ENCODE measurements around the gene PPEF1.
"Not testable (repeated sequence)": the region's sequence is repeated elsewhere in the genome, so short reads cannot be mapped to it uniquely, and the experiment has no call there.

The PPEF1 gene

DNA sequence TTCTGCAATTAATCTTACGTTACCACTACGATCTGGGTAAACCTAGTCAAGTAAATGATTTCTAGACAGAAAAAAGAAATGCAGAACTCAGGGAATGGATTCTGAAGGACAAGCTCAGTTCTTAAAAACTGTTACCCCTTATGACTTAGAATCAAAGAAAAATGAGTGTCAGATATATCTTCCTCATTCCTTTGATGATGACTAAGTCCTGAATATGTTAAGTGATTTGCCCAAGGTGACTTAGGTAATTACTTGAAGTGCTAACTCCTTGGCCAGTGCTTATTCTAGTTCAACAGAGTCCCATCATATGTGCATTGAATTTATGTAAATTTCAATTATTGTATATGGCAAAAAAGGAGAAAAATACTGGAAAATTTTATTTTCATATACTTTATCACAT, 92.5 kb downstream of the PPEF1 start:
- no peak overlapping the region for H3K27ac ChIP-seq
- TF ChIP-seq ZFX (IDR thresholded peaks at IDR 0.05) = no peak
- TF ChIP-seq CTCF (conservative IDR thresholded peaks at IDR 0.05) = no peak

GRCh38 chrX:18809641-18810040, 102.2 kb downstream of the PPEF1 start:
- no peak overlapping the region for H3K27ac ChIP-seq
- TF ChIP-seq CTCF (conservative IDR thresholded peaks at IDR 0.05) (no peak), ZFX (IDR thresholded peaks at IDR 0.05) (no peak)

DNA sequence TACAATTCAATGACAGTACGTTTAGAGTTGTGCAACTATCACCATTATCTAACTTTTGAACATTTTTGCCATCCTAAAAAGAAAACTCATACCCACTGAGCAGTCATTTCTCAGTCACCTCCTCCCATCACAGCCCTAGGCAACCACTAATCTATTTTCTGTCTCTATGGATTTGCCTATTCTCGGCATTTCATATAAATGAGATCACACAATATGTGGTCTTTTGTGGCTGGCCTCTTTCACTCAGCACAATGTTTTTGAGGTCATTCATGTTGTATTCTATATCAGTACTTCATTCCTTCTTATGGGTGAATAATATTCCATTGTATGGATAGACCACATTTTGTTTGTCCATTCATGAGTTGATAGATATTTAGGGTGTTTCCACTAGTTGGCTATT, 103.0 kb downstream of the PPEF1 start:
- TF ChIP-seq CTCF (conservative IDR thresholded peaks at IDR 0.05) (no peak), ZFX (IDR thresholded peaks at IDR 0.05) (no peak)
- no peak overlapping the region for H3K27ac ChIP-seq

- no peak overlapping the region for H3K27ac ChIP-seq
- TF ChIP-seq CTCF (conservative IDR thresholded peaks at IDR 0.05) = no peak
- TF ChIP-seq ZFX (IDR thresholded peaks at IDR 0.05) = no peak
Measured at GRCh38 chrX:18825375-18825774, 117.9 kb downstream of the PPEF1 start.

GRCh38 chrX:18828832-18829404, 121.5 kb downstream of the PPEF1 start:
- no peak overlapping the region for H3K27ac ChIP-seq
- TF ChIP-seq ZFX (IDR thresholded peaks at IDR 0.05) (no peak), CTCF (conservative IDR thresholded peaks at IDR 0.05) (no peak)

DNA sequence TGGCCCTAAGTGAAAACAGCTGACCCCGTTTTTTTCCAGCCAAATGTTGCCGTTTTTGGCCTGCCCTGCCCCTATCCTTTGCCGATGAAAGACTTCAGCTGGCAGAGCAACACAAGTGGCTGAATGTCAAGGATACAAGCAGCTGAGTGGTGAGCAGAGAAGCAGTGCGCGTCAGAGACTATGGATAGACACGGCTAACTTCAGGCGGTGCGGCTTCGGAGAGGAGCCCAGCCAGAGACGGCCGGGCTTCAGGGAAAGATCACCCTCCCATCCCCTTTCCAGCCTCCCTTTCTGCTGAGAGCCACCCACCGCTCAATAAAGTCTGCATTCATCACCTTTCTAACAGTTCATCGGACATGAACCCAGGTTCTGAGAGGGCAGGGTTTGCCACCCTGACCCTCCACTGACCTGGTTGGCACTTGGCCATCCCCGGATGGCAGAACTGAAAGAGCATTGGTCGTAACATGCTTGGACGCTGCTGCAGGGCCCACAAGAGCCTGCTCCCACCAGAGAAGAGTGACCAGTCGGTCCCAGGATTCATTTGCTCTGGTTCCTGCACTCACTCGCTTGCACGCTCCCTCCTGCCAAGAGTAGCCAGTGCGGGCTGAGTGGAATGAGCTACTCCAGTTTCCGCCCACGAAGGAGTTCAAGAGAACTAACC, 125.8 kb downstream of the PPEF1 start:
- no peak for TF ChIP-seq ZFX (IDR thresholded peaks at IDR 0.05)
- no peak for TF ChIP-seq CTCF (conservative IDR thresholded peaks at IDR 0.05)
- no peak overlapping the region for H3K27ac ChIP-seq

DNA sequence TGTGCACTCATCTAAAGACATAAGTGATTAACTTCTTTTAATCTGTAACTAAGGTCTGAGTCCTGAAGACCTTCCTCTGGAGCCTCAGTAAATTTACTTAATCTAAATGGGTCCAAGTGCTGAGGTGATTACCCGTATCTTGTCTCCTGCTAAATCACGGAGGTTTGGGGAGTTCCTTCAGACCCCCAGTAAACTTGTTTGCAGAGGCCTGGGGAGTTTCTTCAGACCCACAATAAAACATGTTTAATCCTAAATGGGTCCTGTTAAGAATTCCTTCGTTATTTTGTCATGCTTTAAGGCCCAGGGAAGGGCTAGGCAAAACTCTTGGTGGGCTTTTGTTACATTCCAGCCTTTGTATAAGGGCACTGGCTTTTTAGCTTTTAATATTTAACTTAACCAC, 140.5 kb downstream of the PPEF1 start:
- H3K27ac ChIP-seq = not testable (repeated sequence)

All from C4-2B (cell line).